GM19099 (cell line): ENCODE results near the gene TGIF2.

ENCODE experiments used
- POLR2A ChIP-seq: IDR thresholded peaks from 3 replicates; pipeline ENCODE4 v1.6.1; 2011; ENCODE audit warnings: low read depth; ENCODE audit not compliant: insufficient read length; ENCODE audit errors: extremely low read depth

The TGIF2 gene

GRCh38 chr20:36543184-36544133 is 29.9 kb upstream of the TGIF2 start:
- no peak for TF ChIP-seq POLR2A

GRCh38 chr20:36544134-36545018 is 29.0 kb upstream of the TGIF2 start:
- no peak for TF ChIP-seq POLR2A

GRCh38 chr20:36546111-36546736 is 27.2 kb upstream of the TGIF2 start:
- TF ChIP-seq POLR2A = no peak

GRCh38 chr20:36547186-36548005 is 26.0 kb upstream of the TGIF2 start:
- no peak for TF ChIP-seq POLR2A

DNA sequence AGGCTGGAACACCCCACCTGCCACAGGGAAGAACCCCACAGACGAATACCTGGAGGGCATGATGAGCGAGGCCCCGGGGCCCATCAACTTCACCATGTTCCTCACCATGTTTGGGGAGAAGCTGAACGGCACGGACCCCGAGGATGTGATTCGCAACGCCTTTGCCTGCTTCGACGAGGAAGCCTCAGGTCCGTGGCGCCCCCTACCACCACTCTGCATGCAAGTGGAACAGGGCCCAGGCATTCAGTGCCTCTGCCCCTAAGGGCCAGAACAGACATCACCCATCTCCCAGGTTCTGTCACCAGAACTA is 25.4 kb upstream of the TGIF2 start:
- TF ChIP-seq POLR2A = no peak

GRCh38 chr20:36548704-36549627 is 24.4 kb upstream of the TGIF2 start:
- no peak for TF ChIP-seq POLR2A

DNA sequence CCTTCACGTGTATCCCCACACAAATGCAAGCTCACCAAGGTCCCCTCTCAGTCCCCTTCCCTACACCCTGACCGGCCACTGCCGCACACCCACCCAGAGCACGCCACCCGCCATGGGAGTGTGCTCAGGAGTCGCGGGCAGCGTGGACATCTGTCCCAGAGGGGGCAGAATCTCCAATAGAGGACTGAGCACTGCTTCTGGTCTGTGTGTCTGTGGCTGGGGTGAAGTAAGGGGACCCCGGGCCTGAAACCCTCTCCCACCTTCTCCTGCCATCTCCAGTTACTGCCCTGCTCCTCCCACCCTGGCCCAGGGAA is 23.8 kb upstream of the TGIF2 start:
- TF ChIP-seq POLR2A = no peak

DNA sequence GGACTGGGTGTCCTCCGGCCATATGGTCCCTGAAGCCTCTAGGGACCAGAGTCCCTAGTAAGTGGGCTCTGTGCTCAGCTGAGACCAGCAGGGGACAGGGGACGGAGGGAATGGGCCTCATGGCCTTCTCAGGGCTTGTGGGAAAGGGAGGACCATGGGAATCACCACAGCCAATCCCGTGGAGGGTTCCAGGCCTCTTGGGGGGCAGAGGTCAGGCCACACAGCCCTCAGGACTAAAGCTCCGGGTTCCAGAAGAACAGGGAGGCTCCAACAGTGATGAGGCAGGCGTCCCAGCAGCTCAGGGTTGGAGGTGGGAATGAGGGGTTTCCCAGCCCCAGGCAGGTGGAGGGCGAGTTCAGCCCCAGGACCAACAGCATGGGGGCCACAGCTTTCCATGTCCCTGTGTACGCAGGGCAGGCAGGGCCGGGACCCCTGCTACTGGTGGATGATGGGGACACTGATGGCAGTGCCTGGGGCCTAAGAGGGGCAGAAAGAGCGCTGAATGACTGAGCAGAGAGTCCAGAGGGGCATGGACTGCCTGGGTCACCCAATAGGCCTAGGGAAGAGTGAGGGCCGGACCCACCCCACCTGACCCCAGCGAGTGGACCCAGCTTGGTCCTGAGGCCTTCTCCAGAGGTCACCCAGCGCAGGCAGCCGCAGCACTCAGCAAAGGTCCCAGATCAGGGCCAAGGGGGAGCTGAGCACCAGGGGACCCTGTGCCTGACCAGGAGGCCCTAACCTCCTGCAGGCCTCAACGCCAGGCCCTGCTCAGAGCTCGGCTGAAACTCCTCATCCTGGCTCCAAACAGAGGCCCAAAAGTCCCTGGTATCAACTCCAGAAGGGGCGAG is 23.2 kb upstream of the TGIF2 start:
- no peak for TF ChIP-seq POLR2A

GRCh38 chr20:36550790-36551299 is 22.6 kb upstream of the TGIF2 start:
- no peak for TF ChIP-seq POLR2A

- TF ChIP-seq POLR2A = no peak
Measured at GRCh38 chr20:36555248-36555647, 18.1 kb upstream of the TGIF2 start.

- no peak for TF ChIP-seq POLR2A
Measured at GRCh38 chr20:36562724-36563123, 10.7 kb upstream of the TGIF2 start.

DNA sequence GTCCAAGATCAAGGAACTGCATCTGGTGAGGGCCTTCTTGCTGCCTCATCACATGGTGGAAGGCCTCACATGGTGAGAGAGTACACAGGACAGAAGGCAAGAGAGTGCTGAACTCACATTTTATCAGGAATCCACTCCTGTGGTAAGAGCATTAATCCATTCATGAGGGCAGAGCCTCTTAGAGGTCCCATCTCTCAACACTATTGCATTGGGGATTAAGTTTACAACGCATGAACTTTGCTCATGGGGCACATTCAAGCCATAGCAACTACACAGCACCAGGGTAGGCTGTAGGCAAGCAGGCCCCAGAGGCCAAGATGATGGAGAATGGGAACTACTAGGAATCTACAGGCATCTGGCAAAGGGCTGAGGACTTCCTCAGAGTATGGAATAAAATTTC is 10.0 kb upstream of the TGIF2 start:
- no peak for TF ChIP-seq POLR2A

DNA sequence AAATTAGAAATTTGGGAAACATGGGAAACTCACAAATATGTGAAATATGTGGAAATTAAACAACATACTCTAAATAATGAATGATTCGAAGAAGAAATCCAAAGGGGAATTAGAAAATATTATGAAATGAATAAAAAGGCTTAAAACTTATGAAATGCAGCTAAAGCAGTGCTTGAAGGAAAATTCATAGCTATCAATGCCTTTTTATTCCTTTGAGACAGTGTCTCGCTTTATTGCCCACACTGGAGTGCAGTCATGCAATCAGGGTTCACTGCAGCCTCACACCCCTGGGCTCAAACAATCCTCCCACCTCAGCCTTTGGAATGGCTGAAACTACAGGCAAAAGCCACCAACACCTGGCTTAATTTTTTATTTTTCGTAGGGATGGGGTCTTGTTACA is 7.9 kb upstream of the TGIF2 start:
- no peak for TF ChIP-seq POLR2A

DNA sequence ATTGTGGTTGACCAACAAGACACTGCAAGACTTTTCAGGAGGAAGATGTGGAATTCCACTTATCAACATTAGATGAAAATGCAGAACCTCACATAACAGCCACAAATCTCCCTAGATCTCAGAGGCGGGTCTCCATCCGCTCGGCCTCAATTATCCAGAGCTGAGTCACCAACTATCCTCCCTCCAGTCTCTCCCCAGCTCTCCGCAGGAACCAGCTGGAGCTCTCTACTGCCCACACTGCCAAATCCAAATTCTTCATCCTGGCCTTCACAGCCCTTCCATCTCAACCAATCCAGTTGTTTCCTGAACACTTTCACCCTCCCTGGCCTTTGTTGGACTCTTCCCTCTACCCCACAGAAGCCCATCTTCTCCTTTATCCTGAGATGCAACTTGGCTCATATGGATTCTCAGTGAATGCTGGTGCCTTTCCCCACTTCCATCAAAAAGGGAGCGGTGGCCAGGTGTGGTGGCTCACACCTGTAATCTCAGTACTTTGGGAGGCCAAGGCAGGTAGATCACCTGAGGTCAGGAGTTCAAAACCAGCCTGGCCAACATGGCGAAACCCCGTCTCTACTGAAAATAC is 3.5 kb upstream of the TGIF2 start:
- no peak for TF ChIP-seq POLR2A
